Keratinocyte (primary cell): Measurements from ENCODE around the gene LYPLA2. TPM values are rescaled to one million over a fixed set of nuclear protein-coding genes. Genes with fewer than 3 reads are reported as not detected.
"Not testable (repeated sequence)": the region's sequence is repeated elsewhere in the genome, so short reads cannot be mapped to it uniquely, and the experiment has no call there.

Experiments
- DNase-seq: peaks from one replicate; pipeline ENCODE4 v3.0.0-alpha.2; 2011; ENCODE audit warnings: low read depth, missing footprints, low spot score
- FAIRE-seq: peaks from 2 replicates; lab custom pipeline; 2011; peaks lifted over from hg19 to GRCh38; lab: Jason Lieb, UNC
- H2AFZ ChIP-seq: 2 replicates; pipeline ENCODE4 v1.6.0; 2012; ENCODE audit warnings: low read length, control low read depth, inconsistent platforms; ENCODE audit not compliant: control insufficient read depth
- H3K27ac ChIP-seq: 2 replicates; pipeline ENCODE4 v1.5.1; 2011; ENCODE audit warnings: low read length; ENCODE audit not compliant: control insufficient read depth, insufficient read depth
- H3K27me3 ChIP-seq: 3 replicates; pipeline ENCODE4 v1.6.0; 2011; ENCODE audit warnings: low read length; ENCODE audit not compliant: control insufficient read depth, insufficient read depth; ENCODE audit errors: extremely low read depth
- H3K36me3 ChIP-seq, 2 experiments: 2 replicates in 1 of 2; 3 replicates in 1 of 2; pipeline ENCODE4 v1.5.1; 2011; ENCODE audit warnings: low read length in 2 of 2, mild to moderate bottlenecking in 1 of 2; ENCODE audit not compliant: control insufficient read depth in 2 of 2, insufficient read depth in 2 of 2; ENCODE audit errors: extremely low read depth in 1 of 2
- H3K4me1 ChIP-seq: 3 replicates; pipeline ENCODE4 v1.5.1; 2011; ENCODE audit warnings: low read length; ENCODE audit not compliant: control insufficient read depth, insufficient read depth; ENCODE audit errors: extremely low read depth
- H3K4me2 ChIP-seq: 3 replicates; pipeline ENCODE4 v1.6.0; 2011; ENCODE audit warnings: low read depth, low read length; ENCODE audit not compliant: control insufficient read depth, insufficient read depth; ENCODE audit errors: extremely low read depth
- H3K4me3 ChIP-seq, 3 experiments: fragments of 200-600 bp in 1 of 3; sonication (generic) in 1 of 3; 2 replicates in 2 of 3; 3 replicates in 1 of 3; pipeline ENCODE4 v1.5.1; 2011 to 2016; ENCODE audit warnings: low read length in 3 of 3, mild to moderate bottlenecking in 3 of 3, control low read depth in 2 of 3, inconsistent platforms in 1 of 3, low read depth in 1 of 3, mixed read lengths in 1 of 3, mixed run types in 1 of 3, moderate library complexity in 1 of 3; ENCODE audit not compliant: control insufficient read depth in 2 of 3, insufficient read depth in 2 of 3; ENCODE audit errors: extremely low read depth in 1 of 3
- H3K79me2 ChIP-seq: 2 replicates; pipeline ENCODE4 v1.6.0; 2012; ENCODE audit warnings: low read length; ENCODE audit not compliant: control insufficient read depth, insufficient read depth
- H3K9ac ChIP-seq: 3 replicates; pipeline ENCODE4 v1.6.0; 2011; ENCODE audit warnings: low read length; ENCODE audit not compliant: control insufficient read depth, insufficient read depth; ENCODE audit errors: extremely low read depth
- H3K9me1 ChIP-seq: 3 replicates; pipeline ENCODE4 v1.6.0; 2011; ENCODE audit warnings: low read length; ENCODE audit not compliant: control insufficient read depth, insufficient read depth; ENCODE audit errors: extremely low read depth
- H3K9me3 ChIP-seq: 2 replicates; pipeline ENCODE4 v1.5.1; 2012; ENCODE audit warnings: low read depth, low read length; ENCODE audit not compliant: control insufficient read depth
- H4K20me1 ChIP-seq: 3 replicates; pipeline ENCODE4 v1.6.0; 2011; ENCODE audit warnings: low read length; ENCODE audit not compliant: control insufficient read depth, insufficient read depth; ENCODE audit errors: extremely low read depth
- CTCF ChIP-seq, 3 experiments: IDR thresholded peaks in 1 of 3; conservative IDR thresholded peaks in 1 of 3; optimal IDR thresholded peaks in 1 of 3; 2 replicates in 2 of 3; 3 replicates in 1 of 3; pipeline versions ENCODE3 to v1.5.1; 2011; ENCODE audit warnings: low read length in 3 of 3, mild to moderate bottlenecking in 3 of 3, moderate library complexity in 2 of 3, control low read depth in 1 of 3, inconsistent platforms in 1 of 3; ENCODE audit not compliant: insufficient read depth in 2 of 3; ENCODE audit errors: extremely low read depth in 1 of 3
- EZH2 ChIP-seq: IDR thresholded peaks from one replicate; pipeline ENCODE4 v1.6.1; 2012; ENCODE audit warnings: inconsistent platforms, mild to moderate bottlenecking, low read length, moderate library complexity
- dilution Hi-C: fragments of 300-500 bp; cut with MboI; formaldehyde crosslinking; loops from one replicate; pipeline ENCODE4 v1.7.0; 2020; ENCODE audit warnings: low sequenced_read_pairs; ENCODE audit not compliant: extremely low pct_ligation_motif_present
- polyA plus RNA-seq, 5 experiments: library from polyadenylated mRNA; depleted of rRNA in 3 of 5; stranded (reverse) in 3 of 5; stranded (forward) in 1 of 5; unstranded in 1 of 5; fragments of >200 nt; gene quantifications; 1 replicate in 1 of 5; 2 replicates in 3 of 5; 3 replicates in 1 of 5; pipeline versions ENCODE4 v1.2.1 to v1.2.3, GENCODE V29; 2011 to 2012; ENCODE audit warnings: missing spikeins in 2 of 5, low read depth in 1 of 5, low replicate concordance in 1 of 5

The LYPLA2 gene
- polyA plus RNA-seq, 1 donor (not counting 4 experiments of a cell fraction or from before 2014, with no cell fraction given): 51.7 TPM

- Histone ChIP-seq H3K4me1 (peaks cover 3% of the 10 kb centered on the region), H4K20me1 (no peaks in the 10 kb centered on the region), H3K9ac (peak within 1 kb of the TSS; percentile 96), H2AFZ (peak within 1 kb of the TSS; percentile 96), H3K9me1 (no peaks in the 10 kb centered on the region), H3K4me3 (peak within 1 kb of the TSS; percentile 77 to 98 (median 89)), H3K79me2 (peaks cover 6% of the 10 kb centered on the region), H3K4me2 (peak within 1 kb of the TSS; percentile 100), H3K9me3 (no peaks in the 10 kb centered on the region), H3K27ac (peak within 1 kb of the TSS; percentile 87), H3K27me3 (no peaks in the 10 kb centered on the region), H3K36me3 (no peaks in the 10 kb centered on the region)
- no peak for FAIRE-seq
- dilution Hi-C loops: no loop called here
- no peak for DNase-seq
- TF ChIP-seq CTCF (optimal IDR thresholded peaks at IDR 0.05 in 1 of 3, IDR thresholded peaks at IDR 0.05 in 1 of 3, conservative IDR thresholded peaks at IDR 0.05 in 1 of 3; ENCODE audit: extremely low read depth in 1 of 3, insufficient read depth in 2 of 3, low read length in 3 of 3): no peak
- no peak for TF ChIP-seq EZH2
Measured at GRCh38 chr1:23825076-23825761, 34.3 kb downstream of the LYPLA2 start, which contains the start of gene HMGCL. TSS of gene HMGCL (minus strand) at chr1:23825429. CDS start at chr1:23825415, 14 bp downstream.

- FAIRE-seq (no peak), DNase-seq (no peak)
- peak overlapping the region; percentile 87 for H3K27ac ChIP-seq
- peak overlapping the region; percentile 100 for H3K4me2 ChIP-seq
- dilution Hi-C loops: no loop called here
- peak overlapping the region; percentile 77 to 98 (median 89) for H3K4me3 ChIP-seq
- TF ChIP-seq CTCF (optimal IDR thresholded peaks at IDR 0.05 in 1 of 3, IDR thresholded peaks at IDR 0.05 in 1 of 3, conservative IDR thresholded peaks at IDR 0.05 in 1 of 3; ENCODE audit: extremely low read depth in 1 of 3, insufficient read depth in 2 of 3, low read length in 3 of 3): no peak
- TF ChIP-seq EZH2: no peak
- no peaks in the 10 kb centered on the region for H3K9me3 ChIP-seq
- peaks cover 3% of the 10 kb centered on the region for H3K4me1 ChIP-seq
- peaks cover 6% of the 10 kb centered on the region for H3K79me2 ChIP-seq
- H3K9me1 ChIP-seq: no peaks in the 10 kb centered on the region
- no peaks in the 10 kb centered on the region for H3K27me3 ChIP-seq
- peak overlapping the region; percentile 83 for H2AFZ ChIP-seq
- H3K9ac ChIP-seq: peak overlapping the region; percentile 96
- H4K20me1 ChIP-seq: no peaks in the 10 kb centered on the region
- H3K36me3 ChIP-seq: no peaks in the 10 kb centered on the region
Measured at GRCh38 chr1:23825762-23826522, 35.0 kb downstream of the LYPLA2 start.

GRCh38 chr1:23826590-23826989 is 35.6 kb downstream of the LYPLA2 start:
- H2AFZ ChIP-seq, H3K9me3 ChIP-seq, H3K4me3 ChIP-seq, H3K4me1 ChIP-seq, H3K27ac ChIP-seq, H3K79me2 ChIP-seq, FAIRE-seq, H3K27me3 ChIP-seq, DNase-seq, H3K9ac ChIP-seq, dilution Hi-C loops, H3K4me2 ChIP-seq, H4K20me1 ChIP-seq, H3K9me1 ChIP-seq, H3K36me3 ChIP-seq: not testable (repeated sequence)
